CD4-positive, alpha-beta T cell (primary cell): ENCODE measurements around the gene TESK2. TPM values are rescaled to one million over a fixed set of nuclear protein-coding genes. Genes with fewer than 3 reads are reported as not detected.

Source experiments
- ATAC-seq: fragments of 200-7000 bp; cut with Tn5 transposase; one replicate; pipeline ENCODE4 v1.10.0; 2022; ENCODE audit warnings: mild to moderate bottlenecking; ENCODE audit not compliant: poor library complexity
- CTCF ChIA-PET: fragments of 350-600 bp; sonication (Branson Sonifier 250); formaldehyde crosslinking; loops from one replicate; lab custom pipeline; 2021; ENCODE audit warnings: antibody characterized with exemption, inconsistent platforms; lab: Charles Lee
- POLR2A ChIA-PET: fragments of 350-600 bp; sonication (Branson Sonifier 250); formaldehyde crosslinking; loops from one replicate; lab custom pipeline; 2021; ENCODE audit warnings: antibody characterized with exemption, inconsistent platforms; lab: Charles Lee
- DNase-seq, 14 experiments: peaks; one replicate each; pipeline ENCODE4 v3.0.0-alpha.2; 2013 to 2020; ENCODE audit warnings: mixed read lengths in 2 of 14
- H3K27ac ChIP-seq, 2 donors: one replicate each; pipeline versions ENCODE4 v1.5.1 to v1.7.0; 2013; ENCODE audit warnings: low read length in 2 of 2, low read depth in 1 of 2, mild to moderate bottlenecking in 1 of 2
- H3K27me3 ChIP-seq, 2 experiments: 1 replicate in 1 of 2; 2 replicates in 1 of 2; pipeline versions ENCODE4 v1.6.1 to v1.7.0; 2013; ENCODE audit warnings: low read length in 2 of 2, control low read depth in 1 of 2, mild to moderate bottlenecking in 1 of 2, moderate library complexity in 1 of 2; ENCODE audit not compliant: insufficient read depth in 2 of 2, control insufficient read depth in 1 of 2
- H3K36me3 ChIP-seq: one replicate; pipeline ENCODE4 v1.6.1; 2013; ENCODE audit warnings: low read length, control low read depth; ENCODE audit not compliant: insufficient read depth
- H3K4me1 ChIP-seq: one replicate; pipeline ENCODE4 v1.6.1; 2013; ENCODE audit warnings: low read length, control low read depth; ENCODE audit not compliant: insufficient read depth
- H3K4me3 ChIP-seq: one replicate; pipeline ENCODE4 v1.5.1; 2013; ENCODE audit warnings: mild to moderate bottlenecking, low read length, moderate library complexity
- H3K9me3 ChIP-seq, 2 experiments: 1 replicate in 1 of 2; 2 replicates in 1 of 2; pipeline versions ENCODE4 v1.6.1 to v1.7.0; 2013; ENCODE audit warnings: low read length in 2 of 2, mild to moderate bottlenecking in 2 of 2, control low read depth in 1 of 2, moderate library complexity in 1 of 2; ENCODE audit not compliant: control insufficient read depth in 1 of 2, insufficient read depth in 1 of 2
- H3K27ac Mint-ChIP-seq: one replicate; pipeline ENCODE4 v1.8.0; 2020; ENCODE audit warnings: mixed read lengths
- H3K27me3 Mint-ChIP-seq: one replicate; pipeline ENCODE4 v1.8.0; 2021; ENCODE audit warnings: mixed read lengths
- H3K36me3 Mint-ChIP-seq: one replicate; pipeline ENCODE4 v1.8.0; 2021; ENCODE audit warnings: low read depth, mixed read lengths
- H3K4me1 Mint-ChIP-seq: one replicate; pipeline ENCODE4 v1.8.0; 2021; ENCODE audit warnings: low read depth, mixed read lengths
- H3K4me3 Mint-ChIP-seq: one replicate; pipeline ENCODE4 v1.8.0; 2020; ENCODE audit warnings: mild to moderate bottlenecking, mixed read lengths
- H3K9me3 Mint-ChIP-seq: one replicate; pipeline ENCODE4 v1.8.0; 2020; ENCODE audit warnings: mixed read lengths
- CTCF ChIP-seq: fragments of 200-600 bp; IDR thresholded peaks from one replicate; pipeline ENCODE4 v1.8.0; 2022; ENCODE audit warnings: antibody characterized with exemption, mild to moderate bottlenecking
- intact Hi-C, 2 experiments: fragments of 100-400 bp; cut with DNase I in 1 of 2; cut with micrococcal nuclease in 1 of 2; formaldehyde crosslinking; loops; one replicate each; pipeline versions ENCODE4 v1.15.1 to v1.9.0; 2023 to 2025; cut with DNase I, micrococcal nuclease
- total RNA-seq, 174 experiments: library from RNA in 2 of 174; stranded (reverse) in 2 of 174; gene quantifications; one replicate each; pipeline ENCODE4 v1.2.3 and lab custom pipeline; 2021 to 2026

Gene TESK2
- total RNA-seq, 2 experiments from 2014 or later = 2.8 to 3.4 TPM

DNA sequence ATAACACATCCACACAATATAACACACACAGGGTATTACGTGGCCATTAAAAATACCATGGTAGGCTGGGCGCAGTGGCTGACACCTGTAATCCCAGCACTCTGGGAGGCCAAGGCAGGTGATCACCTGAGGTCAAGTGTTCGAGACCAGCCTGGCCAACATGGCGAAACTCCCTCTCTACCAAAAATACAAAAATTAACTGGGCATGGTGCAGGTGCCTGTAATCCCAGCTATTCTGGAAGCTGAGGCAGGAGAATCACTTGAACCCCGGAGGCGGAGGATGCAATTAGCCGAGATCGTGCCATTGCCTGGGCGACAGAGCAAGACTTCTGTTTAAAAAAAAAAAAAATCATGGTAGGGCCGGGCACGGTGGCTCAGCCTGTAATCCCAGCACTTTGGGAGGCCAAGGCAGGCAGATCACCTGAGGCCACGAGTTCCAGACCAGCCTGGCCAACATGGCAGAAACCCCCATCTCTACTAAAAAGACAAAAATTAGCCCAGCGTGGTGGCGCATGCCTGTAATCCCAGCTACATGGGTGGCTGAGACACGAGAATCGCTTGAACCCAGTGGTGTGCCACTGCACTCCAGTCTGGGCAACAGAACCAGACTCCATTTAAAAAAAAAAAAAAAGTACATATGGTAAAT, 188.3 kb downstream of the TESK2 start:
- no peak overlapping the region for H3K27ac ChIP-seq
- Mint-ChIP-seq H3K4me1 (peaks cover 30% of the 10 kb centered on the region), H3K9me3 (no peaks in the 10 kb centered on the region), H3K36me3 (no peaks in the 10 kb centered on the region), H3K27me3 (no peaks in the 10 kb centered on the region), H3K4me3 (peak overlapping the region; percentile 72), H3K27ac (peak overlapping the region; percentile 22)
- ATAC-seq = no peak
- H3K9me3 ChIP-seq = no peaks in the 10 kb centered on the region
- H3K4me3 ChIP-seq = peak overlapping the region; percentile 84
- H3K27me3 ChIP-seq = no peaks in the 10 kb centered on the region
- POLR2A ChIA-PET = interaction anchor here (0.7 to 6.2 kb wide), 20 partner anchors 10 to 671 kb away, joined by 3 to 163 read pairs (median 8); partner anchors contain the start of genes CCDC163, EIF2B3, GPBP1L1 and HECTD3
- peaks cover 24% of the 10 kb centered on the region for H3K4me1 ChIP-seq
- peak in 2 of 14 experiments; percentile 4 to 39 for DNase-seq
- no peaks in the 10 kb centered on the region for H3K36me3 ChIP-seq
- no peak for TF ChIP-seq CTCF
- intact Hi-C loops = loop anchor here (1.0 to 5.0 kb wide), 10 partner anchors 38 to 630 kb away; partner anchors contain the start of genes RNU5D-1 (in 2 of the 2), AKR1A1 (in 1 of the 2), ARMH1 (in 1 of the 2) and BEST4 (in 1 of the 2)
- CTCF ChIA-PET = interaction anchor here (0.8 to 5.2 kb wide), 7 partner anchors 37 to 509 kb away, joined by 3 to 66 read pairs (median 16); partner anchors contain the start of genes HECTD3, MUTYH, TESK2 and TOE1

DNA sequence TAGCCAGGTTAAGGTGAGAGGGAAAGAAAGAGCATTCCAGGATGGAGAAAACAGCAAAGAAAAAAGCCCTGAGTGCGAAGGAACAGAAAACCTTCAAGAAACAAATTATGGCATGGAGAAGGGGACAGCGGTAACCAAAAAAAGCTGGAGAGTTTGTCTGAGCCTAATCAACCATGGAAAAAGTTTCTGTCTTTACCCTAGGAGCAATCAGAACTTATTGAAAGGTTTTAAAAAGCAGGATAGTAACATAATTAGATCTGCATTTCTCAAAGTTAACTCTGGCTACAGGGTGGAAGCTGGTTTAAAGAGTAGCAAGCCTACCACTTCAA, 190.3 kb downstream of the TESK2 start:
- no peaks in the 10 kb centered on the region for H3K36me3 Mint-ChIP-seq
- CTCF ChIA-PET = interaction anchor here (0.7 to 5.2 kb wide), 4 partner anchors 192 to 1183 kb away, joined by 3 to 66 read pairs (median 10); partner anchors contain the start of genes HECTD3 and UROD
- no peak for TF ChIP-seq CTCF
- DNase-seq (no peak), ATAC-seq (no peak)
- Histone ChIP-seq H3K4me1 (peaks cover 21% of the 10 kb centered on the region), H3K27me3 (no peaks in the 10 kb centered on the region), H3K9me3 (no peaks in the 10 kb centered on the region), H3K4me3 (no peak overlapping the region), H3K27ac (no peak overlapping the region), H3K36me3 (no peaks in the 10 kb centered on the region)
- no peaks in the 10 kb centered on the region for H3K27me3 Mint-ChIP-seq
- intact Hi-C loops = loop anchor here (1.0 to 5.0 kb wide), 11 partner anchors 252 to 628 kb away; partner anchors contain the start of genes RNU5D-1 (in 2 of the 2), AKR1A1 (in 1 of the 2), ARMH1 (in 1 of the 2) and BEST4 (in 1 of the 2)
- peaks cover 30% of the 10 kb centered on the region for H3K4me1 Mint-ChIP-seq
- H3K27ac Mint-ChIP-seq = no peak overlapping the region
- peak overlapping the region; percentile 57 for H3K4me3 Mint-ChIP-seq
- POLR2A ChIA-PET = interaction anchor here (1.1 to 6.2 kb wide), 3 partner anchors 40 to 481 kb away, joined by 3 to 141 read pairs (median 3); partner anchors contain the start of genes HECTD3, MUTYH, TOE1 and UROD
- no peaks in the 10 kb centered on the region for H3K9me3 Mint-ChIP-seq

GRCh38 chr1:45299981-45300668, 190.8 kb downstream of the TESK2 start:
- Histone ChIP-seq H3K4me3 (no peak overlapping the region), H3K9me3 (no peaks in the 10 kb centered on the region), H3K36me3 (no peaks in the 10 kb centered on the region), H3K27me3 (no peaks in the 10 kb centered on the region), H3K27ac (no peak overlapping the region), H3K4me1 (peaks cover 20% of the 10 kb centered on the region)
- ChIA-PET CTCF (interaction anchor here (0.7 to 5.2 kb wide), 4 partner anchors 193 to 1182 kb away, joined by 3 to 66 read pairs (median 10); partner anchors contain the start of genes HECTD3 and UROD), POLR2A (interaction anchor here (0.7 to 6.2 kb wide), 5 partner anchors 40 to 500 kb away, joined by 3 to 141 read pairs (median 3); partner anchors contain the start of genes HECTD3, MUTYH, TOE1 and UROD)
- peak; percentile 11 for ATAC-seq
- TF ChIP-seq CTCF = peak; percentile 75
- intact Hi-C loops = loop anchor here (1.0 to 5.0 kb wide), 12 partner anchors 252 to 628 kb away; partner anchors contain the start of genes RNU5D-1 (in 2 of the 2), AKR1A1 (in 1 of the 2), ARMH1 (in 1 of the 2) and BEST4 (in 1 of the 2)
- Mint-ChIP-seq H3K9me3 (no peaks in the 10 kb centered on the region), H3K27me3 (no peaks in the 10 kb centered on the region), H3K4me3 (peak overlapping the region; percentile 57), H3K27ac (no peak overlapping the region), H3K36me3 (no peaks in the 10 kb centered on the region), H3K4me1 (peaks cover 26% of the 10 kb centered on the region)
- DNase-seq = peak in 9 of 14 experiments; percentile 7 to 81 (median 26)
